ENCODE measurements around the gene KDM4D.
"Not testable (repeated sequence)": the region's sequence is repeated elsewhere in the genome, so short reads cannot be mapped to it uniquely, and the experiment has no call there.

KDM4D gene

GRCh38 chr11:95033051-95033450 is 59.5 kb downstream of the KDM4D start:
- no peak for DNase-seq (ENCODE audit: low spot score)

- no peak for DNase-seq (ENCODE audit: low spot score)
These were observed 61.8 kb downstream of the KDM4D start for GRCh38 chr11:95035316-95035715.

GRCh38 chr11:95037356-95038035 is 64.0 kb downstream of the KDM4D start:
- not testable (repeated sequence) for DNase-seq (ENCODE audit: low spot score)

DNA sequence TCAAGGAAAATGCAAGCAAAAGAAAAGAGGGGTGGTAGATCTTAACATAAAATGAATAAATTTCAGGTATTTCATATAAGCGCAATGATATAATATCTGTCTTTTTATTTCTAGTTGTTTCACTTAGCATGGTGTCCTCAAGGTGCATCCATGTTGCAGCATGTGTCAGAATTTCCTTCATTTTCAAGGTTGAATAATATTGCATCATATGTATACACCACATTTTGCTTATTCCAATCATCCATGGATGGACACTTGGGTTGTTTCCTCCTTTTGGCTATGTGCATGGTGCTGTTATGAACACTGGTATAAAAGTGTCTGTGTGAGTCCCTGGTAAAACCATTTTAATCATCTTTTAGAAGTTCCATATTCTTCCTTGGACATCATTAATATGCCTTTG is 68.7 kb downstream of the KDM4D start:
- no peak for DNase-seq (ENCODE audit: low spot score)

GRCh38 chr11:95042906-95043305 is 69.4 kb downstream of the KDM4D start:
- DNase-seq (ENCODE audit: low spot score): no peak

- DNase-seq (ENCODE audit: low spot score): no peak
These were observed 70.5 kb downstream of the KDM4D start for GRCh38 chr11:95044010-95044409.

DNA sequence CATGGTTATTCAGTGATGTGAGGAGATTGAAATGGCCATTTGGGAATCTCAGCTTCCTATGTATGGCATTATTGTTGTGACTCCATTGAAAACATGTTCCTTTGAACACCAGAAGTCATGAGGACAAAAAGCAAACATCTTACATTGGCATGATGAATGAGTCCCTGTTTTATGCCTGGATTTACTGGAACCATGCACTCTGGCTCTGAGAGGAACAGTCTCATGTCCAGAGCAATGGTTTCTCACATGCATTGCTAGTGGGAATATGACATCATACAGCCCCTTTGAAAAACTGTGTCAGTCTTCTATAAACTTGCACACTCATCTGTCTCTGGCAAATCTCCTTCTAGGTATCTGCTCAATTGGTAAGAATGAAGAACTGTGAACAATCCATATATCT is 72.3 kb downstream of the KDM4D start:
- no peak for DNase-seq (ENCODE audit: low spot score)
